GM10847 (cell line): Measurements from ENCODE around the gene HNRNPA1.
A peak's percentile ranks its signal among the peaks of the same experiment; 100 is the strongest.

Source experiments
- POLR2A ChIP-seq: IDR thresholded peaks from 2 replicates; pipeline ENCODE4 v1.6.1; 2011; ENCODE audit not compliant: insufficient read length; ENCODE audit errors: extremely low read depth

Gene HNRNPA1

DNA sequence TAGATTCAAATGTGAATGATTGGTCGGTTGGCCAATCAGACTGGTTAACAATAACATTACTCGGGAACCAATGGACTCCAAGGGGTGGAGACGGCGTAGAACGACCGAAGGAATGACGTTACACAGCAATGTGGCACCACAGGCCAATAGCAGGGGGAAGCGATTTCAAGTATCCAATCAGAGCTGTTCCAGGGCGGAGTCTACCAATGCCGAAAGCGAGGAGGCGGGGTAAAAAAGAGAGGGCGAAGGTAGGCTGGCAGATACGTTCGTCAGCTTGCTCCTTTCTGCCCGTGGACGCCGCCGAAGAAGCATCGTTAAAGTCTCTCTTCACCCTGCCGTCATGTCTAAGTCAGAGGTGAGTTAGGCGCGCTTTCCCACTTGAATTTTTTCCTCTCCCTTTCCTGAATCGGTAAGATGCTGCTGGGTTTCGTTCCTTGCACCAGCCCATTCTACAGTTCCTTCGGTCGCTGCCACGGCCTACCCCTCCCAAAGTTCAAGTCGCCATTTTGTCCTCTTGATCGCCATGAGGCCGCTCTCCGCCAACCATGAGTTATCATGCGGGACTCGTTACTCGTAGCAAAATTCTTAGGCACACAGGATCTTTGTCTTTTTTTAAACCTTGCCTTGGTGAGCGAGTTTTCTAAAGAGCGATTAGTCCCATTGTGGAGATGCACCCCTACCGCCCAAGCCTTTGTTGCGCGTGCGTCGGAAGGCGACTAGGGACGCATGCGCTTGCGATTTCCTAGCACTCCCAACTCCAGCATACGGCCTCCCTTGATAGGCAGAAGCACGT, at the start of gene HNRNPA1:
TSS of gene HNRNPA1 (plus strand) at position 259 of the 793 bp plus-strand sequence. CDS start at position 341, 82 bp downstream.
- TF ChIP-seq POLR2A: peak; percentile 95

DNA sequence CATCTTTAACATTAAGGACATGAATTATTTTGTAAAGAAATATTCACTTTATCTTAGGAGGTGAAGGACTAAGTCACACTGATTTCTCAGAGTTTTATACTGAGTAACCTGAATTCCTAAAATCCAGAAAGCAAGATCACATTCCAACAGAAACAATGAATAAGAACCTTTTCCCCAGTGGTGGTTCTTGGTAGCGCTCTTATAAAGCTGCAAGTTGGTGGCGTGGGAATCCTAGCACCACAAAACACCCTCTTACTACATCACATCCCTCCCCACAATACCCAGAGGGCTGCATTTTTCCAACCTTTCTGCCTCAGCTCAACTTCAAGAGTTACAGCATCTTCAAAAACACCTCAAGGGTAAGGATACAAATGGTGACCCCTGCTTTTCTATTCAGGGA, 47.7 kb upstream of the HNRNPA1 start:
- no peak for TF ChIP-seq POLR2A

GRCh38 chr12:54238531-54238930, 42.0 kb upstream of the HNRNPA1 start:
- TF ChIP-seq POLR2A: no peak

DNA sequence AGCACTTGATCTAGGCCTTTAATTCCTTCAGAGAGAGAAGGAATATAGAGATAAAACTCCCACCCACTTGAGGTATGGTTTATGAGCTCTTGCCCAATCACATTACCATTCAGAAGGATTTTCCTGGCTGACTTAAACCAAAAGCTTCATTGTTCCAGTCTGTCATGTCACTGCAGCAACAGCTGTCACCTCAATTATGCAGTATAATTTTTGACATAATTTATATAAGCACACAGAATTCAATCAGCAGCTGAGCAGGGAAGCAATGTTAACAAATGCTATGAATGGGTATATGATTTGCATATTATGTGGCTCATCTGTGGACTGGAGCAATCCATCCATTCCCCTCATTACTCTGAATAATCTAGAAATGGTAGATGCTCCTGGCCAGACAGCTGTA, 40.9 kb upstream of the HNRNPA1 start:
- TF ChIP-seq POLR2A: no peak

DNA sequence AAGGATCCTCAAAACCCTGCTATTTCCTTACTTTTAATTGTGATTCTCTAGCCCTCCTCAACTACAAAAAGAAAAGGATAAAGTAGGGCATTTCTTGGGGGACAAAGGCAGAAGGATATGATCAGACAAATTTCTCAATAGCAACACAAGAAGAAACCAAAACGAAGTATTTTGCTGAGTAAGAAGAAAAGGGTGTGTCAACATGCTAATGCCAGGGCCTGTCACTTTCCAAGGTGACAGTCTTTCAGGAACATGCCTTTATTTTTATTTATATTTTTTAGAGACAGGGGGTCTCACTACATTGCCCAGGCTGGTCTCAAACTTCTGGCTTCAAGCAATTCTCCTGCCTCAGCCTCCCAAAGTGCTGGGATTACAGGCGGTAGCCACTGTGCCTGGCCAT, 40.4 kb upstream of the HNRNPA1 start:
- no peak for TF ChIP-seq POLR2A

- TF ChIP-seq POLR2A: no peak
Measured at GRCh38 chr12:54240971-54241588, 39.4 kb upstream of the HNRNPA1 start.

GRCh38 chr12:54246011-54246641, 34.4 kb upstream of the HNRNPA1 start:
- TF ChIP-seq POLR2A: no peak

GRCh38 chr12:54249489-54249888, 31.0 kb upstream of the HNRNPA1 start:
- no peak for TF ChIP-seq POLR2A

GRCh38 chr12:54251667-54252284, 28.8 kb upstream of the HNRNPA1 start:
- no peak for TF ChIP-seq POLR2A

DNA sequence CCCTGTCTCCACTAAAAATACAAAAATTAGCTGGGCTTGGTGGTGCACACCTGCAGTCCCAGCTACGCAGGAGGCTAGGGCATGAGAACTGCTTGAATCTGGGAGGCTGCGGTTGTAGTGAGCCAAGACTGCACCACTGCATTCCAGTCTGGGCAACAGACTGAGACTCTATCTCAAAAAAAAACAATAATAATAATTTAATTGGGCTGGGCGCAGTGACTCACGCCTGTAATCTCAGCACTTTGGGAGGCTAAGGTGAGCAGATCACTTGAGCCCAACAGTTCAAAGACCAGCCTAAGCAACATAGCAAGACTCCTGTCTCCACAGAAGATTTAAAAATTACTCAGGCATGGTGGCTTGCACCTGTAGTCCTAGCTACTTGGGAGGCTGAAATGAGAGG, 27.3 kb upstream of the HNRNPA1 start:
- TF ChIP-seq POLR2A: no peak

DNA sequence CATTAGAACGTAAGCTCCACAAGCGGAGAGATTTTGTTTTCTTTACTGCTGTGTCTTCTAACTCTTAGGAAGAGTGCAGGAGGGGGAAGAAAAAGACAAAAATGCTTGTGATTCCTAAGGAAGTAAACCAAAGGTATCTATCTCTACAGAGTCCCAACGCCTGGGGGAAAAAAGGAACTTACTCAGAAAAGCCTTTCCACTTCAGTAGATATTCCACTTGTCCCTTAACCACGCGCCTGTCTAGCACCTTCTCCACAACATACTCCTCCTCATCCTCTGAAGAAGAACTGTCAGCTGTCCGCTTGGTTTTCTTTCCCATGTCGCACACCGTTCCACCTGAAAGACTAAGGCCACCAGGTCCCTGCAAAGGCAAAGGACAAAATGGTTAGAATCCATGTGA, 23.2 kb upstream of the HNRNPA1 start:
- TF ChIP-seq POLR2A: no peak

- no peak for TF ChIP-seq POLR2A
Measured at GRCh38 chr12:54258201-54258681, 22.3 kb upstream of the HNRNPA1 start.

DNA sequence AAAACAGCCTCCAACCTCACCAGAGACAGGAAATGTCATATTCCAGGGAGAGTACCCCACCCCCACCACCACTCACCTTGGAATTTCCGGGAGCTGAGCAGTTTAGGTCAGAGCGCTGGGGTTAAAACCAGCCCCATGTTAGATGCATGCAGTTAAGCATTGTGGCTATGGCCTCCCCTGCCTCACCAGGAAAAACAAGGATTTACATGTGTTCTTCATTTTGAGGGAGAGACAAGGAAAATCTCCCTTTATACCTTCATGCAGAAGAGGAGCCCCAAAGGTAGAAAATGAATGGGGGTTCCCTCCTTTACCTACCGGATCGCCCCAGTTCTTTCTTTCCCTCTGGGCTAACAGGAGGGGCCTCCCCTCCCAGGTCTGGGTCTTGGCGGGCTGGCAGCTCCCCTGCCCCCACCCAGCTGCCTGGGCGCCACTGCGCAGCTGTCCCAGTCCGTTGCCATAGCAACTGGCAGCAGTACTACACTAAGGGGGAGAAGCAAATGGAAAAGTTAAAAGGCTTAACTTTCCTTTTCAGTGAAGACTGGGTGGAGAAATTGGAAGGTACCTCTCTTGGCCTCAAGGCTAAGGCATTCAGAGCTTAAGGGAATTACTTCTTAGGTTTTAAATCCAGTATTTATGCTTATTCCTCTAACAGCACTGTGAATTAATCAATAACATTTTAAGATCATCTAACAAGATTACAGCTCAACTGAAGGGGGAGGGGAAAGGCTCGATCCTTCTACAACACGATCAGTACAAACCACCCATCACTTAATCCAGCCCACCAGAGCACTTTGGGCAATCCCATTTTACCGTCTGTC, 21.1 kb upstream of the HNRNPA1 start:
- no peak for TF ChIP-seq POLR2A

- TF ChIP-seq POLR2A: no peak
Measured at GRCh38 chr12:54261815-54262402, 18.6 kb upstream of the HNRNPA1 start.
